NCI-H1436 (cell line): ENCODE results near the gene C17orf67.
"Not testable (repeated sequence)": the region's sequence is repeated elsewhere in the genome, so short reads cannot be mapped to it uniquely, and the experiment has no call there.

Experiments
- DNase-seq: peaks from one replicate; lab custom pipeline; 2025; lab: John Stamatoyannopoulos, UW

The C17orf67 gene

DNA sequence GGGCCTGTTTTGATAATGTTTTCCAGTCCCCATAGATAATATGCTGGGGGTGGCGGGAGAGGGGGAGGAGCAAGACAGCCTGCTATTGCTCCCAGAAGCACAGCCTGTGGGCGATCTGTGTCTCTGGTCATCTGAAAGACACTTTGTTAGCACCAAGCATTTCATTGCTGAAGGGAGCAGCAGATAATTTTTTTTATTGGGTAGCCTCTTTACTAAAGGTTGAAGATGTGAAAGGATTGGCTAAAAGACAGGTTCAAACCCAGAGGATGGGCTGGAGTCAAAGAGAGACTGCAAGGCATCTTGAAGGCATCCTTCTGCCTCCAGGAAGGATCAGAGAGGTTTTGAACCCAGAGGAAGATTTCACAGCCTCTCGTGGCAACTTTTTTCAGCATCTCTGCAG is 60.6 kb downstream of the C17orf67 start:
- no peak for DNase-seq

DNA sequence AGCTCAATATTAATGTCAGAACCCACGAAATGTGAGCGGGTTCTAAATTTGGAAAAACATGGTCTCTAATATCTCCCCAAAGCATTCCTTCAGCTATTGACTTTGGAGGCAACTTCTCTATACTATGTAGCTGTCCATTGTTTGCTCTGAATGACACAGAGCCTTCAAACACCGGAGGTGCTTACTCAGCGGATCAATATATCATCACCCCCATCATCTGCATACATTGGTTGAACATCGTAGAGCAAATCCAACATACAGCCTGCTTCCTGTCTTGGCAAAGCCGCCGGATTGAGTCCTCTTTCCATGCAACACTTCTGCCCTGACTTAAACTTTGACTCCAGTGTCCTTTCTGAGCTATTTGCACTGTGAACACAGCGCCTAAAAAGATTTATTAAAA is 61.3 kb downstream of the C17orf67 start:
- no peak for DNase-seq

DNA sequence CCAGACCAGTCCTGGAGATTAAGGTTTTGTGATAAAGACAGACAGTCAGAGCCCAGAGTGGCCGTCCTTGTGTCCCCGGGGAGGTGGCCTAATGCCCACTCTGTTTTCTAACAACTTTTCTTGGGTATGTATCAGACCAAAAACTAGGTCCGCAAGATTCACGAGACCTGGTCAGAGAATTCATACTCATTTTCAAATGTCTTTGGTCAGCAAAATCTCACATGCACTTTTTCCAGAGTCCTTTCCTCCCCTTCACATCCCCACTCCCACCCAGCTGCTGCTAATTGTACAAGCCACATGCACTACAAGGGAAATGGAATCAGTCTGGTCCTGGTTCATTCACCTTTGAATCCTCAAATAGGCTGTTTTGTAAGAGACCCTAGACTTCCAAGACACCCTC is 61.7 kb downstream of the C17orf67 start:
- DNase-seq, result no peak

DNA sequence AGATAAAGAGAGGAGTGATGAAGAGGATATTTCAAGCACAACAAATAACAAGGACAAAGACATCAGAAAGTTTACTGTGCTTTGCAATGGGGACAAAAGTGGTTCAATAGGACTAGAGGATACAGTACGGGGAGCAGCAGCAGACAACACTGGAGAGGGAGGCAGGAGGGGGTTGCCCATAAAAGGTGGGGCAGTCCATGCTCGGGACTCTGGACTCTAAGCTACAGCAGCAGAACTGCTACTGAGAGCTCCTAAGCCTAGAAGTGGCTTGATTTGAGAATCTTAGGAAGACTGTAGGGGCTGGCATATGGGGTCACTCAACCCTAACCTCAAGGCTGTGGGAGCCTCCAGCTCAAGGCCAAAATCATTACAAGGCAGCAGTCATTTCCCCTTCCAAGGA is 62.2 kb downstream of the C17orf67 start:
- DNase-seq, result no peak

DNA sequence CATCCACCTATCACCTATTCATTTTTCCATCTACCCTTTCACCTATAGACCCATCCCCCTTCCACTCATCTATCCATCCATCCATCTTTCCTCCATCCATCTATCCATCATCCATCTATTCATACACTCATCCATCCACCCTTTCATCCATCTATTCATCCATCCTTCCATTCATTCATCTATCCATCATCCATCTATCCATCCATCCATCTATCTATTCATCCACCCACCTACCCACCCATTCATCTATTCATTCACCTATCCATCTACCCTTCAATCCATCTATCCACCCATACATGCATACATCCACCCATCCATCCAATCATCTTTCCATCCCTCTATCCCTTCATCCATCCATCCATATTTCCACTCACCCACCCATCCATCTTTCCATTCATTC is 63.3 kb downstream of the C17orf67 start:
- no peak for DNase-seq

DNA sequence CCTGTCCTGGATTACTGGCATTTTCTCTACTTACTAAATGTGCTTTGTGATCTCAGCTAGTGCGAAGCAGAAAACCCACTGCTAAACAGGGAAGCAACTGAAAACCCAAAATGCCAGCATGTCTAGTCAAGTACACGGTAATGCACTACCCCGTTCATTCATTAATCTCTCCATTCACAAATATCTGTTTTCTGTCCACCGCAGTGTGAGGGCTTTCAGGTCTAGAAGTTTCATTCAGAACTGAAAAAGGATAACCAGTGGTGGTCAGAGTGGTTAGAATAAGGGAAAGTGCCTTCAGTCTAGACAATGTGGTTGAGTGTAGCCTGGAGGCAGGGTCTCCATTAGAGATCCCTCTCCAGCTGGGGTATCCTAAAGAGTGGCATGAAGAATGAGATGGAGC is 68.3 kb downstream of the C17orf67 start:
- no peak for DNase-seq

DNA sequence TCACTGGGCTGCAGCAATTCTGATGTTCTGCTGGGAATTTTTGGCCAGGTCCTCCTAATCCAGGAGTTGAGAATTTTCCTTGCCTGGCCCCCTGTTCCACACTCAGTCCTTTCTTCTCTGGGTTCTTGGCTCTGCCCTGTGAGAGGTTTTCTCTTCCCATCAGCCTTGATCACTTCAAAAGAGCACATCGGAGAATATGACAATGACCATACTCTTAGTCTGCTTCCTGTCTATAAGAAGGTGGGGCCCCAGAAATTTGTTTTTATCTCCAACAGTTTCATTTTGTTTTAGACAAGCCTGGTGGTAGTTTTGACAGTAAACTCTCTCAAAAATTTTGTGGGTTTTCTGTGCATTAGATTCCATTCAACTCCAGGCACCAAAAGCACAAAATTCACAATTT is 70.7 kb downstream of the C17orf67 start:
- DNase-seq, result no peak

DNA sequence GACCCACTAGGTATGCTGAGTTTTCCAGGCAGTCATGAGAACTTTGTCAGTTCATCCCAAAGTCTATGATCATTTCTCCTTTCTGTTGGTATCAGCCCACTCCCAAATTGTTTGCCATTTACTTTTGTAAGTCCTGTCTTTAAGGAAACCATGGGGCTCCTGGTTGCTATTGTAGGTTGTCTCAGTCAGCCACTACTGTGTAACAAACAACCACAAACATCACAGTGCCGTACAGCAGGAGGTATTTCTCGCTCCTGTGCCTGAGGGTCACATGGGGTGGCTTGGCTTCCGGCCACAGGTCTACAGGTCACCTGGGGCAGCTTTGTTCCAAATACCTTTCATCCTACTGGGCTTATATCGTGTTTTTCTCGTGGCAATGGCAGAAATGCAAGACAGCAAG is 71.6 kb downstream of the C17orf67 start:
- DNase-seq, result no peak

DNA sequence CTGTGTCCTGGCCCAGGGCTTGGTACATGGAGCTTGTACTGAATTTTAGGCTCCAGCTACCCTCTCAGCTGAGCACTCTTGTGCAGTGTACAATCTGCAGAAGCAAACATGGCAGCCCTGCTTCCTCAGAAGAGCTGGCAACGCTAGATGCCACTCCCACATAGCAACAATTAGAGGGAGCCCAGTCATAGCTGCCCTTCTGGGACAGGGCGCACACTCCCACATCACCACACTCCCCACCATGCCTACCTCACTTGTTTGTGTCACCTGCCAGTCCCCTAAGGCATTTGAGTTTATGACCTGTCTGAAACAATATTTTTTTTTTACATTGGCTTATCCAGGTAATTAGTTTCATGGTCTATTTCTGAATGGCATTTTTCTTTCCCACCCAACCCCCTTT is 72.3 kb downstream of the C17orf67 start:
- DNase-seq, result no peak

DNA sequence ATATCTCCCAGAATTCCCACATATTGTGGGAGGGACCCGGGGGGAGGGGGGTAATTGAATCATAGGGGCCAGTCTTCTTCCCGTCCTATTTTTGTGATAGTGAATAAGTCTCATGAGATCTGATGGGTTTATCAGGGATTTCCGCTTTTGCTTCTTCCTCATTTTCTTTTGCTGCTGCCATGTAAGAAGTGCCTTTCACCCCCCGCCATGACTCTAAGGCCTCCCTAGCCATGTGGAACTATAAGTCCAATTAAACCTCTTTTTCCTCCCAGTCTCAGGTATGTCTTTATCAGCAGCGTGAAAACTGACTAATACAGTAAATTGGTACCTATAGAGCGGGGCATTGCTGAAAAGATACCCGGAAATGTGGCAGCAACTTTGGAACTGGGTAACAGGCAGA is 76.1 kb downstream of the C17orf67 start:
- not testable (repeated sequence) for DNase-seq

DNA sequence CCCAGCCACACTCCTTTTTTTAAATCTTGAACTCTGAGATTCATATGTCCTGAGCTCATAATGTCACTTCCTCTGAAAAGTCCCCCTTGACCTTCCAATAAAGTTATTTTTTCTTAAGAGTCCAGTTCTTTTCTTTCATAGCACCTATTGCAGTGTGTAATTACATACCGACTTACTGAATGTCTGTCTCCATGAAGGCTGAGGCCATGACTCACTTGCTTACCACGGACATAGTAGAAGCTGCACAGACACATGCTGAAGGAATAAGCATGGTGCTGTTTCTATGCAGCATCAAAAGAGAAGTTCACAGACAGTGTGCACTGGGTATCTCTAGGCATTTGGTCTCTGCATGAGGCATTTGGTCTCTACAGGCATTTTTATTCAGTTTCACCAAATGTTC is 77.2 kb downstream of the C17orf67 start:
- DNase-seq, result no peak

DNA sequence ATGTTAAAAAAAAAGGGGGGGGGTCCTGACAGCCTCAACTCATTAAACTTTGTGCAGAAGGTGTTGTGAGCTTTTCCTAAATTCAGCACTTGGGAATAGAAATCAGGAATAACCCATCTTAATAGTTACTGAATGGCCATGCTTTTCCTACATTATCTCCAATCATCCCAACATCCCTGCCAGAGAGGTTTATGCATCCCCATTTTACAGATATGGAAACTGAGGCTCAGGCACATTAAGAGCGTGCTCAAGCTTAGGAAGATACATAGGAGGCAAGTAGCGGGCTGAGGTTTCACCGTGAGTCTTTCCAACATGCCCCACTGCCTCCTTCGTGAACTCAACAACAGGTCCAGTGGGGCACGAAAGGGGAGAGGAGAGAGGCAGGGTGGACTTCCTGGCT is 78.4 kb downstream of the C17orf67 start:
- DNase-seq, result no peak

DNA sequence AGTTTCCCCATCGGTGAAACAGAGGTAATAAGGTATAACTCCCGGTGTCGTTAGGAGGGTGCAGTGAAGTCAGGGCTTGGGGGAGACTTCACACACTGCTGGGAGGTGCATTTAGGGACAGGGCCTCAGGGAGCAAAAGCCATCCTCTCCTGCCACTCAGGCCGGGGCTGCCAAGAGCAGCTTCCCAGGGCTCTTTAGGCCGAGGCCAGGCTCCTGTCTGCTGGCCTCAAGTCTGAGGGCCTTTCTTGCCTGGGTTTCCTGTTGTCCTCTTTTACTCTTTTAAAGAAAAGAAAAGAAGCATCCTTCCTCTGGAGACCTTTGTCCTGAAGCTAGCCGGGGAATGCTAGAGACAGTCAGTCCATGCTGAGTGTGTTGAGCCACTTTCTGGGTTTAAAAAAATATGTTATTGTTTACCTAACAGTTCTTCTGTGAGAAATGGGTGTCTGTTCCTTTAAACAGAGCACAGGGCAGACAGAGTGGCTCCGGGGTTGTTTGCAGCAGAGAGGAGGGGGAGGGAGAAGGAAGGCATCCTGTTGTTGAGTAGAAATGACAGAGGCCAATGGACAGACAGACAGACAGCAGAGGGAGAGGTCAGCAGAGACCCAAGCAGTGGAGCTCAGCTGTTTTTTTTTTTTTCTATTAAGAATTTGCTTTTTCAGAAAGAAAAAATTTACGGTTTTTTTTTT is 79.1 kb downstream of the C17orf67 start:
- no peak for DNase-seq

DNA sequence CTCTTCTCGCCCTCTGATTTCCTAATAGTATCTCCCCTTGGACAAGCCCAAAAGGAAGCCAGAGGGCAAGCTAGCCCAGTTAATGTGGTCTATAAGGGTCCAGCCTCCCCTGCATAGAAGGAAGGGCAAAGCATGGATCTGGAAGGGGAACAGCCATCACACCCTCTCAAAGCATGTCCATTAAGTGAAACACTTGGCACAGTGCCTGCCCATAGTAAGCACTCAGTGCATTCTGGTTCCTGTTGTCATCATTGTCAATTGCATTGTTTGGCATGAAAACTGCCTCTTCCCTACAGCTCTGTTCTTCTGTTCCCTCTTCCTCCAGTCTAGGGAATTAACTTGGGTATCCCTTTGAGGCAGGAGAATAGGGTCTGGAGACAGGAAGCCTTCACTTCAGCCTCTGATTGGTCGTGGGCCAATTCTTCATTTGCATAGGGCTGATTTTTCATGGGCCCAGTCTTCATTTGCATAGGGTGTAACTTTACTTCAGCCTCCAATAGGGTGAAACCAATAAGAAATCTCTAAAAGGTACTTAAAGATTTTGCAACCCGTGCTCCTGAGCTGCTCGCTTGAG is 81.4 kb downstream of the C17orf67 start:
- peak; percentile 18 for DNase-seq

DNA sequence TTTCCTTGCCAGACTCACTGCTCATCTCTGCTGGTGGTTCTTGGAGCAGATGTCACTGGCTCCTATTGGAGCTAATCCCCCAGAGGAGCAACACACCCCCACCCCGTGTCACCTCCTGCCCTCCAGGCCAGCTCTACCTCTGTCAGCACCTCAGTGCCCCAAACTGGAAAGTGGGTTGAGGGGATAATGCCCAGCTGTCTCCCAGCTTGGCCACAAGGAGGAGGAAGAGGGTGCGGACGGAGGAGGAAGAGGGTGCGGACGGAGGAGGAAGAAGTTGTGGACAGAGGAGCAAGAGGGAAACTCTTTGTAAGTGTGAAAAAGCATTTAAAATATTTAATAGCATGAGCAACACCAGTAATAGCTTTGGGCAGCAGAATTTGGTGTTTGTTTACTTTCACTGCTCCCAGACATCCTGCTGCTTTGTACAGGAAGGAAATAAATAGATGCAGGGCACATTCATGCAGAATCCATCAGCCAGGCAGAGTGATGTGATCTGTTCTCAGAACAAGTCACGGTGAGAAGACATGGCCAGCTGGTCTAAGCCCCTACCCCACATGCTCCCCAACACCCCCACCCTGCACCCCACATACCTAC is 82.5 kb downstream of the C17orf67 start:
- DNase-seq, result no peak

DNA sequence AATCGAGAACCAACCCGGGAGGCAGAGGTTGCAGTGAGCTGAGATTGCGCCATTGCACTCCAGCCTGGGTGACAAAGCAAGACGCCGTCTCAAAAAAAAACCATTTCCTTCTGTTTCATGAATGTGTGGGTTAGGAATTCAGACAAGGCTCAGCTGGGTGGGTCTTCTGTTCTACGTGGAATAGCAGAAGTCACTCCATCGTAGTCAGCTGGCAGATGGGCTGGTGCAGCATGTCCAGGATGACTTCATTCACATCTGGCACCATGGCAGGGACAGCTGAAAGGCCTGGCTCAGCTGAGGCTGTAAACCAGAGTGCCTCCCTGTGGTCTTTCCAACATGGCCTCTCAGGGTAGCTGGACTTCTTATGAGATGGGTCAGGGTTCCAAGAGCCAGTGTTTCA is 89.0 kb downstream of the C17orf67 start:
- no peak for DNase-seq

DNA sequence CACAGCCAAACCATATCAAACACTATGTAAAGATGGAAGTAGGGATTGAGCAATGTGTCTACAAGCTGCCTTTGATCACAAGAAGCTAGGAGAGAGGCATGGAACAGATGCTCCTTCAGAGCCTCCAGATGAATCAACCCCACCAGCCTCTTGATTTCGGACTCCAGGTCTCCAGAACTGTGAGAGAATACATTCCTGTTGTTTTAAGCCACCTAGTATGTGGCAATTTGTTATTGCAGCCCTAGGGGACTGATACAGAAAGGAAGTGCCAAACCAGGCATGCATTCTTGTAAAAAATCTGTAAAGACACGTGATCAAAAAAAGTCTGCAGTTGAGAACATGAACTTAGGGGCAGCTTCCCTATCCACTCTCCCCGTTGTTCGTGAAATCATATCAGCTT is 91.1 kb downstream of the C17orf67 start:
- no peak for DNase-seq
